ENCODE measurements around the gene WDR93.

DNA sequence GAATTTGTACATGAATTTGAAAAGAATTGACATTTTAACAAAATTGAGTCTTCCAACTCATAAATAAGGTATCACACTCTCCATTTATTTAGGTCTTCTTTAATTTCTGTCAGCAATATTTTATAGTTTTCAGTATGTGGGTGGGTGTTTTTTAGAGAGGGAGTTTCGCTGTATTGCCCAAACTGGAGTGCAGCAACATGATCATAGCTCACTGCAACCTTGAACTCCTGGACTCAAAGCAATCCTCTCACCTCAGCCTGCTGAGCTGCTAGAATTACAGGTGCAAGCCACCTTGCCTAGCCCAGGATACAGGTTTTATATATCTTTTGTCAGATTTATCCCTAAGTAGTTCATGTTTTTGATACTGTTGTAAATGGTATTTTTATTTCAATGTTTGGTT lies 4.6 kb downstream of the WDR93 start:
- TF ChIP-seq, protein P1, sequence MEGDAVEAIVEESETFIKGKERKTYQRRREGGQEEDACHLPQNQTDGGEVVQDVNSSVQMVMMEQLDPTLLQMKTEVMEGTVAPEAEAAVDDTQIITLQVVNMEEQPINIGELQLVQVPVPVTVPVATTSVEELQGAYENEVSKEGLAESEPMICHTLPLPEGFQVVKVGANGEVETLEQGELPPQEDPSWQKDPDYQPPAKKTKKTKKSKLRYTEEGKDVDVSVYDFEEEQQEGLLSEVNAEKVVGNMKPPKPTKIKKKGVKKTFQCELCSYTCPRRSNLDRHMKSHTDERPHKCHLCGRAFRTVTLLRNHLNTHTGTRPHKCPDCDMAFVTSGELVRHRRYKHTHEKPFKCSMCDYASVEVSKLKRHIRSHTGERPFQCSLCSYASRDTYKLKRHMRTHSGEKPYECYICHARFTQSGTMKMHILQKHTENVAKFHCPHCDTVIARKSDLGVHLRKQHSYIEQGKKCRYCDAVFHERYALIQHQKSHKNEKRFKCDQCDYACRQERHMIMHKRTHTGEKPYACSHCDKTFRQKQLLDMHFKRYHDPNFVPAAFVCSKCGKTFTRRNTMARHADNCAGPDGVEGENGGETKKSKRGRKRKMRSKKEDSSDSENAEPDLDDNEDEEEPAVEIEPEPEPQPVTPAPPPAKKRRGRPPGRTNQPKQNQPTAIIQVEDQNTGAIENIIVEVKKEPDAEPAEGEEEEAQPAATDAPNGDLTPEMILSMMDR (IDR thresholded peaks at IDR 0.05): no peak
- TF ChIP-seq EZH2 (IDR thresholded peaks at IDR 0.05; ENCODE audit: borderline replicate concordance, insufficient read depth, low read depth, low read length, poor library complexity, severe bottlenecking): no peak
